H9 (cell line): ENCODE results near the gene NOVA1. TPM values are rescaled to one million over a fixed set of nuclear protein-coding genes. Genes with fewer than 3 reads are reported as not detected.

Experiments used
- DNase-seq: peaks from one replicate; pipeline ENCODE4 v3.0.0-alpha.2; 2017
- H2AFZ ChIP-seq: one replicate; pipeline ENCODE4 v1.6.1; 2013; ENCODE audit warnings: mild to moderate bottlenecking, low read length, control low read depth, moderate library complexity
- H2AK5ac ChIP-seq: 2 replicates; pipeline ENCODE4 v1.6.1; 2013; ENCODE audit warnings: low read length, control low read depth, mixed read lengths; ENCODE audit not compliant: insufficient read length
- H2BK120ac ChIP-seq: one replicate; pipeline ENCODE4 v1.6.1; 2013; ENCODE audit warnings: low read depth, mild to moderate bottlenecking, low read length, control low read depth, inconsistent platforms; ENCODE audit not compliant: poor library complexity, severe bottlenecking
- H2BK12ac ChIP-seq: 2 replicates; pipeline ENCODE4 v1.6.1; 2013; ENCODE audit warnings: low read length, control low read depth, mixed read lengths, low read depth; ENCODE audit not compliant: insufficient read length
- H2BK15ac ChIP-seq: 2 replicates; pipeline ENCODE4 v1.6.1; 2013; ENCODE audit warnings: low read depth, low read length, control low read depth
- H2BK20ac ChIP-seq: one replicate; pipeline ENCODE4 v1.6.1; 2013; ENCODE audit warnings: low read depth, mild to moderate bottlenecking, low read length, control low read depth, inconsistent platforms; ENCODE audit not compliant: poor library complexity, severe bottlenecking
- H2BK5ac ChIP-seq: 2 replicates; pipeline ENCODE4 v1.6.1; 2013; ENCODE audit warnings: low read length, control low read depth, mixed read lengths; ENCODE audit not compliant: insufficient read length
- H3K14ac ChIP-seq: 2 replicates; pipeline ENCODE4 v1.6.1; 2013; ENCODE audit warnings: low read length, control low read depth; ENCODE audit not compliant: insufficient read depth
- H3K18ac ChIP-seq: 2 replicates; pipeline ENCODE4 v1.6.1; 2013; ENCODE audit warnings: low read depth, mild to moderate bottlenecking, mixed read lengths, low read length, control low read depth; ENCODE audit not compliant: insufficient read length
- H3K23ac ChIP-seq: 2 replicates; pipeline ENCODE4 v1.6.1; 2013; ENCODE audit warnings: low read length, control low read depth, mixed read lengths, low read depth; ENCODE audit not compliant: insufficient read length
- H3K23me2 ChIP-seq: 2 replicates; pipeline ENCODE4 v1.6.1; 2013; ENCODE audit warnings: low read depth, mild to moderate bottlenecking, mixed read lengths, low read length, control low read depth; ENCODE audit not compliant: insufficient read length, poor library complexity, severe bottlenecking
- H3K27ac ChIP-seq: 2 replicates; pipeline ENCODE4 v1.5.1; 2013; ENCODE audit warnings: low read length, control low read depth, mixed read lengths, low read depth; ENCODE audit not compliant: insufficient read length
- H3K27me3 ChIP-seq: 2 replicates; pipeline ENCODE4 v1.6.1; 2013; ENCODE audit warnings: low read length, control low read depth, inconsistent platforms; ENCODE audit not compliant: insufficient read depth
- H3K4ac ChIP-seq: 2 replicates; pipeline ENCODE4 v1.6.1; 2013; ENCODE audit warnings: low read depth, mild to moderate bottlenecking, control low read depth, inconsistent platforms, low read length, moderate library complexity
- H3K4me1 ChIP-seq: 2 replicates; pipeline ENCODE4 v1.6.1; 2013; ENCODE audit warnings: low read length, control low read depth, inconsistent platforms; ENCODE audit not compliant: insufficient read depth
- H3K4me2 ChIP-seq: 2 replicates; pipeline ENCODE4 v1.6.1; 2013; ENCODE audit warnings: low read length, control low read depth, mixed read lengths; ENCODE audit not compliant: insufficient read length, insufficient read depth
- H3K56ac ChIP-seq: 2 replicates; pipeline ENCODE4 v1.6.1; 2013; ENCODE audit warnings: low read depth, mild to moderate bottlenecking, mixed read lengths, low read length, control low read depth; ENCODE audit not compliant: insufficient read length
- H3K79me1 ChIP-seq: 2 replicates; pipeline ENCODE4 v1.6.1; 2013; ENCODE audit warnings: low read depth, mild to moderate bottlenecking, moderate library complexity, low read length, control low read depth, inconsistent platforms; ENCODE audit not compliant: insufficient read depth, poor library complexity, severe bottlenecking
- H3K79me2 ChIP-seq: 2 replicates; pipeline ENCODE4 v1.6.1; 2013; ENCODE audit warnings: low read length, control low read depth, inconsistent platforms; ENCODE audit not compliant: insufficient read depth
- H3K9ac ChIP-seq: 2 replicates; pipeline ENCODE4 v1.6.1; 2013; ENCODE audit warnings: low read length, control low read depth, mixed read lengths; ENCODE audit not compliant: insufficient read length; ENCODE audit errors: extremely low read depth
- H3K9me3 ChIP-seq: one replicate; pipeline ENCODE4 v1.6.1; 2013; ENCODE audit warnings: low read depth, low read length, inconsistent platforms; ENCODE audit not compliant: control insufficient read depth
- H3T11ph ChIP-seq: one replicate; pipeline ENCODE4 v1.6.1; 2013; ENCODE audit warnings: mild to moderate bottlenecking, low read length, control low read depth, inconsistent platforms
- H4K20me1 ChIP-seq: one replicate; pipeline ENCODE4 v1.6.1; 2013; ENCODE audit not compliant: control insufficient read depth, insufficient read length, insufficient read depth
- H4K5ac ChIP-seq: 2 replicates; pipeline ENCODE4 v1.6.1; 2013; ENCODE audit warnings: low read depth, mild to moderate bottlenecking, mixed read lengths, low read length, control low read depth; ENCODE audit not compliant: insufficient read length
- H4K8ac ChIP-seq: replicated peaks from 2 replicates; pipeline ENCODE4 v1.6.1; 2013; ENCODE audit warnings: low read length, control low read depth, mixed read lengths, low read depth; ENCODE audit not compliant: insufficient read length
- H4K91ac ChIP-seq: 2 replicates; pipeline ENCODE4 v1.6.1; 2013; ENCODE audit warnings: low read depth, mild to moderate bottlenecking, moderate library complexity, mixed read lengths, low read length, control low read depth; ENCODE audit not compliant: insufficient read length
- H3K27ac Mint-ChIP-seq, 3 experiments: 2 replicates in 2 of 3; 3 replicates in 1 of 3; pipeline ENCODE4 v1.8.0; 2020 to 2021; ENCODE audit warnings: mixed read lengths in 3 of 3, mild to moderate bottlenecking in 1 of 3, moderate library complexity in 1 of 3
- H3K27me3 Mint-ChIP-seq: 2 replicates; pipeline ENCODE4 v1.8.0; 2021; ENCODE audit warnings: low read depth, mild to moderate bottlenecking, moderate library complexity, mixed read lengths
- H3K36me3 Mint-ChIP-seq, 3 experiments: 2 replicates in 2 of 3; 3 replicates in 1 of 3; pipeline ENCODE4 v1.8.0; 2020 to 2021; ENCODE audit warnings: low read depth in 3 of 3, mixed read lengths in 3 of 3; ENCODE audit not compliant: insufficient read depth in 1 of 3
- H3K4me1 Mint-ChIP-seq, 2 experiments: 2 replicates each; pipeline ENCODE4 v1.8.0; 2020; ENCODE audit warnings: mixed read lengths in 2 of 2
- H3K4me3 Mint-ChIP-seq, 2 experiments: 2 replicates in 1 of 2; 3 replicates in 1 of 2; pipeline ENCODE4 v1.8.0; 2020 to 2021; ENCODE audit warnings: mild to moderate bottlenecking in 2 of 2, mixed read lengths in 2 of 2, moderate library complexity in 1 of 2
- H3K9me3 Mint-ChIP-seq, 2 experiments: 2 replicates in 1 of 2; 3 replicates in 1 of 2; pipeline ENCODE4 v1.8.0; 2020; ENCODE audit warnings: mild to moderate bottlenecking in 2 of 2, mixed read lengths in 2 of 2, moderate library complexity in 1 of 2
- CTCF ChIP-seq: fragments of 200-600 bp; sonication (generic); conservative IDR thresholded peaks from 3 replicates; pipeline ENCODE4 v1.8.0; 2021; ENCODE audit warnings: antibody characterized with exemption, mild to moderate bottlenecking
- WGBS: extraction: QIAGEN DNeasy Blood & Tissue Kit; methylation state at CpG from one replicate; pipeline ENCODE4 v1.1.7; 2013; ENCODE audit warnings: missing lambda C conversion rate, low lambda C conversion rate, mixed read lengths; ENCODE audit not compliant: insufficient read length; ENCODE audit errors: extremely low coverage; 5-methylcytosine and 5-hydroxymethylcytosine counted together
- total RNA-seq: library from RNA; stranded (reverse); gene quantifications from 2 replicates; pipeline ENCODE4 v1.2.1, GENCODE V29; 2021

NOVA1 gene
- total RNA-seq, 1 experiment from 2014 or later, result 13.8 TPM

- Histone ChIP-seq H2AFZ (no peak overlapping the region), H4K8ac (no peak overlapping the region), H3K4me2 (no peak overlapping the region), H4K91ac (no peak overlapping the region), H3K18ac (no peak overlapping the region), H2BK15ac (no peak overlapping the region), H3K56ac (no peak overlapping the region), H4K20me1 (no peaks in the 10 kb centered on the region), H3T11ph (no peak overlapping the region), H3K27me3 (no peaks in the 10 kb centered on the region), H2AK5ac (no peak overlapping the region), H3K27ac (no peak overlapping the region), H3K4ac (no peak overlapping the region), H3K4me1 (no peaks in the 10 kb centered on the region), H3K9me3 (no peaks in the 10 kb centered on the region), H3K23ac (no peak overlapping the region), H3K9ac (no peak overlapping the region), H3K79me1 (no peaks in the 10 kb centered on the region), H3K23me2 (no peaks in the 10 kb centered on the region), H4K5ac (no peak overlapping the region), H2BK5ac (no peak overlapping the region), H3K14ac (no peak overlapping the region), H2BK12ac (no peak overlapping the region), H2BK20ac (no peak overlapping the region), H2BK120ac (no peak overlapping the region), H3K79me2 (no peaks in the 10 kb centered on the region)
- H3K27me3 Mint-ChIP-seq, result no peaks in the 10 kb centered on the region
- no peak overlapping the region for H3K4me3 Mint-ChIP-seq
- peaks cover 7 to 10% of the 10 kb centered on the region in 2 experiments for H3K4me1 Mint-ChIP-seq
- DNase-seq, result no peak
- no peaks in the 10 kb centered on the region for H3K9me3 Mint-ChIP-seq
- no peaks in the 10 kb centered on the region for H3K36me3 Mint-ChIP-seq
- H3K27ac Mint-ChIP-seq, result no peak overlapping the region
- WGBS, result 100% methylated on average over 1 of the region's 2 CpGs
- no peak for TF ChIP-seq CTCF
Observed at GRCh38 chr14:26424537-26424936, 173.3 kb downstream of the NOVA1 start.
